ENCODE results near the gene TBC1D1. TPM values are rescaled to one million over a fixed set of nuclear protein-coding genes. Genes with fewer than 3 reads are reported as not detected.

The TBC1D1 gene
- 3.3 TPM for polyA plus RNA-seq (2012; ENCODE audit: insufficient read depth, insufficient read length, low read depth)

DNA sequence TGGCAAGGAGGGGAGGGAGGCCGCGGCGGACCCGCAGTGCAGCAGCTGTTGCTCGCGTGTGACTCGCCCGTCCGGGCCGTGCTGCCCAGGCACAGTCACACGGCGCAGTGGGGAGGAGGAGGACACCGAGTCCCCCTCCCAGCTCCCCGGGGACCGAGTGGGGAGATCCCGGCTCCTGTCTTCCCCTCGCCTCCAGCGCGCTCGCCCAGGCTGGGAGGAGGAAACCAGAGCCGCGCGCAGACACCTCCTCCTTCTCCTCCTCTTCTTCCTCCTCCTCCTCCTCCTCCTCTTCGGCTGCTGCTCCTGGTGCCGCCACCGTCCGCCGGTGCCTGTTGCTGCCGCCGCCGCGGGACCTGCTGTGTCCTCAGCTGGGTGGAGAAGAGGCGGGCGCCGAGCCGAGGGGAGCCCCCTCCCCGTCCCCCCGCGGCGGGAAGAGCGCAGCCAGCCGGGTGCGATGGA lies at the start of gene TBC1D1:
Gene TBC1D1, plus strand, starts transcription at position 284 of the 459 bp plus-strand sequence. CDS start 11,012 bp downstream, outside the sequence.
- Histone ChIP-seq H3K4me1 (no peaks in the 10 kb centered on the region), H3K9me3 (no peaks in the 10 kb centered on the region), H3K27me3 (peaks cover 45% of the 10 kb centered on the region), H3K4me3 (ENCODE audit: low read depth, low read length) (peak within 1 kb of the TSS; percentile 53), H3K36me3 (no peaks in the 10 kb centered on the region)
- no peak for DNase-seq
- no peak for TF ChIP-seq CTCF (IDR thresholded peaks at IDR 0.05; ENCODE audit: low read depth, low read length)

DNA sequence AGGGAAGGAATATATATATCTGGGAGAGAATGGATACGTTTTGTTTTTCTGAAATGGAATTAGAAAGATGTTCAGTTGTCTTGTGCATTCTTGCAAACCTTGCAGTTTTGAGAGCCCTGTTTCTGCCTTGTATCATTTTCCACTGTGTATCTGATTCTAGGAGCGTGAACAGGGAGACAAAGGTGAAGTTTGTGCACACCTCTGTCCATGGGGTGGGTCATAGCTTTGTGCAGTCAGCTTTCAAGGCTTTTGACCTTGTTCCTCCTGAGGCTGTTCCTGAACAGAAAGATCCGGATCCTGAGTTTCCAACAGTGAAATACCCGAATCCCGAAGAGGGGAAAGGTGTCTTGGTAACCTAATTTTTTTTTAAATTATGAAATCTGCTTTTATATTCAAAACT lies 46.7 kb upstream of the TBC1D1 start:
- Histone ChIP-seq H3K36me3 (peaks cover 41% of the 10 kb centered on the region), H3K9me3 (no peaks in the 10 kb centered on the region), H3K4me1 (no peaks in the 10 kb centered on the region), H3K27me3 (no peaks in the 10 kb centered on the region), H3K4me3 (ENCODE audit: low read depth, low read length) (no peak overlapping the region)
- DNase-seq: no peak
- no peak for TF ChIP-seq CTCF (IDR thresholded peaks at IDR 0.05; ENCODE audit: low read depth, low read length)

- DNase-seq: no peak
- Histone ChIP-seq H3K9me3 (no peaks in the 10 kb centered on the region), H3K27me3 (no peaks in the 10 kb centered on the region), H3K4me3 (ENCODE audit: low read depth, low read length) (no peak overlapping the region), H3K36me3 (peaks cover 37% of the 10 kb centered on the region), H3K4me1 (no peaks in the 10 kb centered on the region)
- no peak for TF ChIP-seq CTCF (IDR thresholded peaks at IDR 0.05; ENCODE audit: low read depth, low read length)
Observed at GRCh38 chr4:37845201-37845600, 45.7 kb upstream of the TBC1D1 start.

- TF ChIP-seq CTCF (IDR thresholded peaks at IDR 0.05; ENCODE audit: low read depth, low read length): no peak
- H3K36me3 ChIP-seq: peaks cover 33% of the 10 kb centered on the region
Observed at GRCh38 chr4:37847311-37847884, 43.5 kb upstream of the TBC1D1 start.

GRCh38 chr4:37852376-37852775 lies 38.5 kb upstream of the TBC1D1 start:
- no peaks in the 10 kb centered on the region for H3K27me3 ChIP-seq
- no peaks in the 10 kb centered on the region for H3K4me1 ChIP-seq
- no peaks in the 10 kb centered on the region for H3K9me3 ChIP-seq
- TF ChIP-seq CTCF (IDR thresholded peaks at IDR 0.05; ENCODE audit: low read depth, low read length): no peak
- no peak overlapping the region for H3K4me3 ChIP-seq (ENCODE audit: low read depth, low read length)
- DNase-seq: no peak
- H3K36me3 ChIP-seq: peaks cover 16% of the 10 kb centered on the region

More at GRCh38 chr4:37847311-37847884, 43.5 kb upstream of the TBC1D1 start:
- no peak overlapping the region for H3K4me3 ChIP-seq (ENCODE audit: low read depth, low read length)
- DNase-seq: no peak
- no peaks in the 10 kb centered on the region for H3K9me3 ChIP-seq
- no peaks in the 10 kb centered on the region for H3K27me3 ChIP-seq
- H3K4me1 ChIP-seq: no peaks in the 10 kb centered on the region

DNA sequence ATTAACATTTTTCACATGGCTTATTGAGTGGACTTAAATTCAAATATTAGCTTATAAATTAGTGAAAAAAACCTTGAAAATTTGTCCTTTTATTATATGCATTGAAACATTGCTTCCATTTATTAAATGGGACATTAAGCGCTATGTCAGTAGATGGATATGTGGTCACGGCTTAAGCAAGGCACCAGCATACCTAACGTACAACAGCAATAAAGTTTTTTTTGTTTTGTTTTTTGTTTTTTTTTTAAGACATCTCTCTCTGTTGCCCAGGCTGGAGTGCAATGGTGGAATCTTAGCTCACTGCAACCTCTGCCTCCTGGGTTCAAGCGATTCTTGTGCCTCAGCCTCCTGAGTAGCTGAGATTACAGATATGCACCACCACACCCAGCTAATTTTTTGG lies 32.8 kb upstream of the TBC1D1 start:
- Histone ChIP-seq H3K4me3 (ENCODE audit: low read depth, low read length) (no peak overlapping the region), H3K4me1 (no peaks in the 10 kb centered on the region), H3K27me3 (no peaks in the 10 kb centered on the region), H3K36me3 (peaks cover 10% of the 10 kb centered on the region), H3K9me3 (no peaks in the 10 kb centered on the region)
- TF ChIP-seq CTCF (IDR thresholded peaks at IDR 0.05; ENCODE audit: low read depth, low read length): no peak
- DNase-seq: no peak
